Activated CD4-positive, alpha-beta T cell treated with anti-CD3 and anti-CD28 coated beads for 24 hours (primary cell): ENCODE measurements around the gene YTHDF1.
"Not testable (repeated sequence)": the region's sequence is repeated elsewhere in the genome, so short reads cannot be mapped to it uniquely, and the experiment has no call there.

Experiments
- DNase-seq, 2 donors: peaks; one replicate each; pipeline ENCODE4 v3.0.0-alpha.2; 2020; ENCODE audit warnings: low read depth in 2 of 2

Gene YTHDF1

DNA sequence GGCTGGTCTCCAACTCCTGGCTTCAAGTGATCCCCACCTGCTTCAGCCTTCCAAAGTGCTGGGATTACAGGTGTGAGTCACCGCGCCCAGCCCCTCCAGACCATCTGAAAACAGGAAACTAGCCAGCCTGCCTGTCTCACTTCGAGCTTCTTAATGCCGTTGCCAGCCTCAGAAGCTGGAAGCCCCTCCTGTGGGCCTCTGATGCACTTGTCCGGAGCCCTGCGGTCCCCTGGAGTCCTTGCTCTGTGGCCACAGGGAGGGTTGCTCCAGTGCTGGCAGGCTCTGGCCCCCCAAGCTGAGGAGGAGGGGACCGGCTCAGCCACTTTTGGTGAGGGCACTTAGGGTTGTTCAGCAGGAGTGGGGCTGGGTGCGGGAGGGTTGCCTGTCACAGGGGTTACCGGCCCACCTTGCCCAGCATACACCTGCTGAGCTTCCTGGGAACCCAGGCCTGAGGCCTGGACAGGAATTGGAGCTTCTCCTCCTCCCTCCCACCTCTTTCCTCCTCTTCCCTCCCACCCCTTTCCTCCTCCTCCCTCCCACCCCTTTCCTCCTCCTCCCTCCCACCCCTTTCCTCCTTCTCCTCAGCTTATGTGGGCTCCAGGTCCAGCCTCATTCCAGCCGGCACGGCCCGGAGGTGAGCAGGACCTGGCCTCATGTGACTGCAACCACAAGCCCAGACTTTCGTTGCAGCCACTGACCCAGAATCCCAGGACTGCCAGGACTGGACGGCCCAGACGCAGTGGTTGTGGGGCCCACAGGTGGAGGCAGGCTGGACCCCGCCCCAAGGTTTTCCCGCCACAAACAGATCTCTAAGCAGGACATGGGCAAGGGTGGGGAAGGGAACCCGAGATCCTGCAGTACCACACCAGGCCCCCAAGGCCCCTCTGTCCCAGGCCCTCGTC, 10.4 kb upstream of the YTHDF1 start:
- no peak for DNase-seq

DNA sequence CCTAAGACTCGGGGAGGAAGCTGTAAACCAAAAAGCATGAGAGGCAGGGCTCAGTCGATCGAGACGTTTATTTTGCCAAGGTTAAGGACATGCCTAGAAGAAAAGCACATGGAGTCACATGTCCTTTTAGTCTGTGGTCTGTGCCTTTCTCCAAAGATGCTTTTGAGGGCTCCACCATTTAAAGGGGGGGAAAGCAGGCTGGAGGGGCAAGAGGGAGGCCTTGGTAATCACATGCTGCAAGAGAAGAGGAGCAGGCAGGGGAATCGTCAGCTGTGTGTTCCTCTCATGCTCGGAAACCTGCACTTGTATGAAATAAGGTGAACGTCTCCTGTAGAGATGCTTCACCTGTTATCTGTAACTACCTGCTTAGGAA, 9.1 kb upstream of the YTHDF1 start:
- DNase-seq: no peak

DNA sequence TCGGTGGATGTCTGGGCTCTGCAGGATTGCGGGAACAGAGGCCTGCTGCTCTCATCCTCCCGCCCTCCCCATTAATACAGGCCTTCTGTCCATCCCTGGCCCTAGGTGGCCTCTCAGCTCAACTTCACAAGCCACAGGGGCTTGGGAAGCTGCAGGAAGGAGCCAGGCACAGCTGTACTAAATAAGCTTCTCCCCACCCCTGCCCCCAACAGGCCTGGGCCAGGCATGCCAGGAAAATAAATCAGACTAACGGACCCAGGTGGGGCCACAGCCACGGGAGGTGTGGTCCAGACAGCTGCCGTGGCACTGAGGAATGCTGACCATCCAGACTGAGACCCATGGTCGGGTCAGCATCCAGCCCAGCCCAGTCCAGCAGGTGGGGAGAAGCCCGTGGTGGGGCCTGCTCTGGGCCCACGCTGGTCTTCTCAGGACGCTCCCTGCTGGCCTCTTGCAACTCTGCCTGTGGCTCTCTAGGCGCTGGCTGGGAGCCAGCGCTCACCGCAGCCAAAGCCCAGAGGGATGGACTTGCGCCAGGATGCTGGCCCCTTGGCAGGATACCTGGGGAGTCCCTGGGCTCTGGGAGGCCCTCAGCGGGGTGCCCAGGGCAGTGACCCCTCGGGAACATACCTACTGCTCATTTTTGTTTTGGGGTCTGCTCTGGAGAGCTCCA, 8.6 kb upstream of the YTHDF1 start:
- no peak for DNase-seq

DNA sequence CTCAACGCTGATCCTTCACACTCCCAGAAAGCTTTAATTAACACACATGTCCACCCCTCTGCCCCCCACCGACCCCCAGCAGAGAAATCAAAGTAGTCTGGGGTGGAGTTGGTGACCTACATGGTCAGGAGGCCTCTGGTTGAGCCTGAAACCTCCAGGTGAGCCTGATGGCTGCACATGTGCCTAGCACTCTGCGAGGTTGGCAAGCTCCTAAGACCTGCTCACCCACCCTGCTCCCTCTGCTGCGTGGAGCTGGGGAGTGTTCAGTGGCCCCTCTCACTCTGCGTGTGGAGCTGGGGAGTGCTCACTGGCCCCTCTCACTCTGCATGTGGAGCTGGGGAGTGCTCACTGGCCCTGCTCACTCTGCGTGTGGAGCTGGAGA, 7.9 kb upstream of the YTHDF1 start:
- DNase-seq: no peak

DNA sequence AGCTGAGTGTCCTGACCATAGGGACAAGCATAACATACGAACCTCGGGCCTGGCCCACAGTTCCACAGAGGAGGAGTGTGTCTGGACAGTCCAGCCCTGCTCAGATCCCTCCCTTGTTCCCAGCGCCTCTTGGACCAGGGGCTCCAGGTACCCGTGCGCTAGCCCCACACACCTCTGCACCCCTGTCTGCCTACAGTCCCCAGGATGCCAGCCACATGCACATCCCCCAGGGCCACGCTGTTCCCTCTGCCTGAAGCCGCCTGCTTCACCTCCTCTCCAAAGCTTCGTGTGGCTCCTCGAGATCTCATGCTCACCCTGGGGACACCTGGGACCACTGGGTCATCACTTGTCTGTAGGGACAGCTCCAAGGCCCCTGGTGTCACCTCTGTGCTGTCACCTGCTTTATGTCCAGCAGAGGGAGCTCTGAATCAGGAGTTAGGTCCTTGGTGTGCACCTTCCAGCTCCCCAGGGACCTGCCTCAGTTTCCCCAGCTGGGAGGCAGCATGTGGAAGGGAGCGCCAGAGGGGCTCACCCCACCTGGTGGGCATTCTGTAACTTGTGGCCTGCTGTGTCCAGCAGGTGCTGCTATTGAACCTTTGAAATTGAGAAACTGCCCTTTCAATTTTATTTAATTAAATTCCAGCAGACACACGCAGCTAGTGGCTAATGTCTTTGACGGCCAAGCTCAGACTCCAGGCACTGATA, 7.3 kb upstream of the YTHDF1 start:
- DNase-seq: no peak

DNA sequence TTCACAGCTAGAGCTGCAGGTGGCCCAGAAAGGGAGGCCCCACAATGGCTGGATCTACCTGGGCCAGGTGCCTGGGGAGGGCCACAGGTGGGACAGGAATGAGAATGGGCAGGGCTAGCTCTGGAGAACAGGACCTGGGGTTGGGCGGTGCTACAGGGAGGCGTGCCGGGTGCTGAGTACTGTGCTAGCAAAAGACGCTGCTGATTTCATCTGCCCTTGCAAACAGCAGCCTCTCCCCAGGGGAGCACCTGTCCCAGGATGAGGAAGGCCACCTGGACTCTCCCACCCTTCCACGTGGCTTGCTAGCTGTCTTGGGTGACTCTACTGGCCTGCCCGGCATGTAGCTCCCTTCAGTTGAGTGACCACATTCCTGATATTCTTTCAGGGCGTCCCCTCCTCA, 6.6 kb upstream of the YTHDF1 start:
- no peak for DNase-seq

DNA sequence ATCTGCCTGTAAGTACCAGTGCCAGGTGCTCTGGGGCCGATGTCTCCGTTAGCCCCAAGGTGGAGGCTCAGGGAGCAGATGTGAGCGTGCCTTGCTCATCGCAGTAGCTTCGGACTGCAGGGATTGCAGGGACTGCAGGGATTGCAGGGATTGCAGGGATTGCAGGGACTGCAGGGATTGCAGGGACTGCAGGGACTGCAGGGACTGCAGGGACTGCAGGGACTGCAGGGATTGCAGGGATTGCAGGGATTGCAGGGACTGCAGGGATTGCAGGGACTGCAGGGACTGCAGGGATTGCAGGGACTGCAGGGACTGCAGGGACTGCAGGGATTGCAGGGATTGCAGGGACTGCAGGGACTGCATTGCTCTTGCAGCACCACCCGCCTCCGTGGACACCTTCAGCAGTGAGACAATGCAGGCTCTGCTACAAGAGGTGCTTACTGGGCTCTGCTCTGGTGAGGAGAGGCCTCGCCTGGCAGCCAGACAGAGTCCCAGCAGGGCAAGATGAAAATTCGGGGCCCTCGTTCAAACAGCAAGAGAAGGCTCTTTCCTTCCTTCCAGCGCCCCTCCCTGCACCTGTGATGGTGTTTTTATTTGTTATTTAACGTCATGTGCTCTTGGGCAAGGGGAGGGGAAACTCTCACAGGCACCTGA, 5.6 kb upstream of the YTHDF1 start:
- not testable (repeated sequence) for DNase-seq

DNA sequence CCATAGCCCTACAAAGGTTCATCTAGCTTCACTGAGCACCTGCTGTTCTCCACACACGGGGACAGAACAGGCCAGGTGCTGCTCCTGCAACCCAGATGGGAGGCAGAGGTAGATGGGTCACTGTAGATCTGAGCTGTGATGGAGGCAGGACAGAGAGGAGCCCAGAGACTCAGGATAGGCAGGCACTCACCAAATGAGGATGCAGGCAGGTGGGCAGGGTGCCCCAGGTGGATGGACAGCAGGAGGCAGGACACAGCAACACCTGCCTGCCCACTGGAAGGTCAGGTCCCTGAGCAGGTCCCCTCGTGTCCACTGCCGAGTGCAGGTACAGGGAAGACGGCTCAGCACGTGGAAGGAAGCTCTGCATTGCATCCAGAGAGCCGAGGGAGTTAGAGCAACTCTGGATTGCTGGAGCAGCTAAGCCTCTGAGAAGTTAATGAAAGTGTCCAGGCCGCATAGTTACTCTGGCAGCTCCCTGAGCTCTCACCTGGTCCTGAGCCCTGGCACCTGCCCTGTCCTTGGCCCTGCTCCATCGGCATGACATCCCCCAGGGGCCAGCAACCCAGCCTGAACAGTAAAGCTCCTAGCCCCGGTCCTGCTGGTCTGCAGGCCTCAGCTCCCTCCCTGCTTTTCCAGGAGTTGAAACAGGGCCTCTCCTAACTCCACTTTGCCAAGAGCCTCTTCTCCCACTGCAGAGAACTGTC, 4.9 kb upstream of the YTHDF1 start:
- no peak for DNase-seq

DNA sequence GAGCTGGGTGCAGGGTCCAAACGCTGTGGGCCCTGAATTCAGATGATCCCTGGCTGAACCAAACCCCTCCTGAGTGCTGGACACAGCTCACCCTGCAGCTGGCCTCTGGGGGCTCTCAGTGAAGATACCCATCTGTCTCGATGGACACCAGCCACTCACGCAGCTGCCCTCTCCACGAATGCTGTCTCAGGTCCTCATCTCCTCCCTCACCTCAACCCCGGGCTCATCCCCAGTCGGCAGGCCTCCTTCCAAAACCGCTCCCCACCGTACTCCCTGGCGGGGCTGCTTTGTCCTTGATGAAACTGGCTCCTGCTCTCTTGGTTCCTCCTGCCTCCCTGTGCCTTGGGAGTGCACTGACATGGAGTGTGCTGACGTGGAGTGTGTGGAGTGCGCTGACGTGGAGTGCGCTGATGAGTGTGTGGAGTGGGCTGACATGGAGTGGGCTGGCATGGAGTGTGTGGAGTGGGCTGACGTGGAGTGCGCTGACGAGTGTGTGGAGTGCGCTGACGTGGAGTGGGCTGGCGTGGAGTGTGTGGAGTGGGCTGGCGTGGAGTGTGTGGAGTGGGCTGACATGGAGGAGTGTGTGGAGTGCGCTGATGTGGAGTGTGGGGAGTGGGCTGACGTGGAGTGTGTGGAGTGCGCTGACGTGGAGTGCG, 4.1 kb upstream of the YTHDF1 start:
- no peak for DNase-seq

DNA sequence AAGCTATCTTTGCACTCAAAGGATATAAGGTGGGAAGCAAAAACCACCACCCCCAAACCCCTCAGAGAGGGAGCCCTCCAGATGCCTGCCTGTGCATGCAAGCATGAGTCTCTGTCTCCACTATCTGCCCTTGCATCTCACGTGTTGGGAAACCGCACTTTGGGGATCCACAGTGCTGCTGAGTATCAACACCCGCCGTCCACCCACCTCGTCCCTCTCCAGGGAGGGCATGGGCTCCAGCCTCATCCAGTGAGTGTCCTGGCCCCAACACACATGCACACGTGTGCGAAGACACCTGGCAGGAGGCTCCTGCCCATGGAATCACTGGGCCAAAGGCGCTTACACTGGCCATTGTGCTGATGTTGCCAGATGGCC, 3.5 kb upstream of the YTHDF1 start:
- no peak for DNase-seq

DNA sequence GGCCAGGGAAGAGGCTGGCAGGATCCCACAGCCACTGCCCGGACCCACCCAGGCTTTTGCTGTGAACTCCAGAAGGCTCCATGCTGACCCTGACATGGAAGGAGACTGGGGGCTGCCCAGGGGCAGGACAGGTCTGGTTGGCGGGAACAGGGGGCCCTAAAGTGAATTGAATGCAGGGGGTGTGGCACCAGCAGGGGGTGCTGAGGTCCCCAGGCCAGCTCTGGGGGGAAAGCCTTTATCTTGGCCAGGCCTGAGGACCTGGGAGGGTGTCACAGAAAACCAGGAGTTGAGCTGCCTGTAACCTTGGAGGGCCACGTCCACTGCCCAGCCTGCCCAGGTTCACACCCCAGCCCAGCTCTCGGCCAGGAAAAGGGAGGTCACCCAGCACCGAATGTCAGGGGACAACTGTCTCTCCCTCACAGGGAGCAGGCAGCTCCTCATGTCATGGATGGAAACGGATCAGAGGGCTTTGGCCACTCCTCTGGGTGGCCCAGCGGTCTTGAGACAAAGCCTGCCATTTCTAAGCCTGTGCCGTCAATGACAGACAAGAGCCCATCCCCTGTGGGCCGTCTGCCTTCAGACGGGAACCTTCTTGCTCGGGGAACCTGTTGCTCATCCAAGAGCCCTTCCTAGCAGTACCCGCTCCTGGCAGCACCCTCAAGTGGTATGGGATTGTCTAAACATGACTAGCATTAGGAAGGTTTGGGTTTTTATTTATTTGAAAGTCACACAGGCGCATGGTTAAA, 2.9 kb upstream of the YTHDF1 start:
- DNase-seq: no peak

DNA sequence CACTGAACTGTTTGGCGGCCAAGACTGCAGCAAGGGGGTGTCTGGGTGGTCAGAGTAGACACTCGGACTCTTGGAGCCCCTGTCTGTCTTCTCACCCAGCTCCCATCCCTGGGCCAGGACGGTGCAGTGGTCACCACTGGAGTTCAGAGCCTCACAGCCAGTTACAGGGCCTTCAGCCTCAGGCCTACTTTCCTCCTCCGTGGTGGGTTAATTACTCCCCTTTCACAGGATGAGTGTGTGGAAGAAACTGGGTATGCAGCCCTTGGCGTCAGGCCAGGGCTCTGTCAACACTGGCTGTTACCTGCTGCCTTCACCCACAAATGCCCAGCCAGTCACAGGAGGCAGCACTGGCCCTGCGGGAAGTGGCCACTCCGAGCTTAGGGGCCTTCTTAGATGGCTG, 1.8 kb upstream of the YTHDF1 start:
- no peak for DNase-seq

DNA sequence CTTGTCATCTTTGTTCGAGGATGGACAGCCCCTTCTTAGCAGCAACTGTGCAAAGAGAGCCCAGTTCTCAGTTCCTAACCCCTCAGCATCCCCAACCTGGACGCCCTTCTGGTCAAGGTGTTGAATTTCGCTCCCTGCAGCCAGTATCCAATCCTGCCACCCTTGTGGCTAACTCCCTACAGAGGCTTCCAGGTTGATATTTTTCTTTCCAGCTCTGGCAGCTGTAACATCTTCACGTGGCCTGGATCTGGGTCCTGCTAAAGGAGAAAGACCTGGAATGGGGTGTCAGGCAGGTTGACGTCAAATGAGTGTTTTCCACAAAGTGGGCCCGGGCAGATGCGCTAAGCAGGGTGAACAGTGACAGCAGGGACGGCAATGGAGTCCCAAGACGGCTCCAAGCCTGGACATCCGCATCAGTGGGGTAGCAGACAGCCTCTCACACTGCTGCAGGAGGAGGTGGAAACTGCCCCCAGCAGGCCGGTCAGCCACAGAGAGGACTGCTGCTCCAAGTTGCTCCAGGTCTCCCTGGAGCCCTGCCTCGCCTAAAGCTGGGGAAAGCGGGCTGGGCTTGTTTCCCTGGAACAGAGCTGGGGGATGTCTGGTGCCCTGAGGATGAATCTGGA, 1.0 kb upstream of the YTHDF1 start:
- DNase-seq: no peak

DNA sequence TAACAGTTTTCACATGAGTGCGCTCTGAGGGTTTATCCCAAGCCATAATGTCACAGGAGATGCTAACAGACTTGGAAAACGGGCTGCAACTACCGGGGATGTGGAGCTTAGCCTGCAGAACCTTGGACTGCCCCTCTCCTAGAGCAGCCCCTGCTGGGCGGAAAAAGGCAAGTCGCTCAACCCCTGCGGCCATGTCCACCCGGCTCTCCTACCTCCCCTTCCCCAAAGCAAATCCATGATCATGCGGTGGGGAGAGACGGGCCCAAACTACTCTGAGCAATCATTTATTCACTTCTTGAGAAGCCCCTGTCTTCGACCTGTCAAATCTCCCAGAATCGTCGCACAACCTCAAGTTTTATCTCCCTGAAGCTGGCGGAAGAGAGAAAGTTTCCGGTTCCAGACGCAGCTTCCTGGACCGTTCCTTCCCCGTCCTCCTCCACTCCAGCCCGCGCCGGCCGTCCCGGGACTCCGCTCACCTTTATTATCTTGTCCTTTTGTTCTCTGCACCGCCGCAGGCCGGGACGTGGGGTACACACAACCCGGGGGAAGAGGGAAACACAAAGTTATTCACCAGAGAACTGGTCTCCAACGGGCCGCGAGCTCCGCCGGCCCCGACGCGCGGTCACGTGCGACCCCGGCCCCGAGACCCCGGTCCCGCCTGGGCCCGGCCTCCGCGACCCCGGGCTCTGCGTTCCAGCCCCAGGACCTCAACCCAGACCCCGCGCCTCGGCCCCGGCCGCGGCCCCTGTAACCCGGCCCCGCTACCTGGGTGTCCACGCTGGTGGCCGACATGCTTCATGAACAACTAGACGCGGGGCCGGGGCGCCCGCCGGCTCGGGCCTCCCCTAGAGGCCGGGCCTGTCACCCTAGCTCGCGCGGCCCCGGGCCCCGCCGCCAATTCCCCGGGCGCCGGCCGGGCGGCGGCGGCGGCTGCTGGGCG, 560 bp downstream of the YTHDF1 start:
- DNase-seq: no peak

DNA sequence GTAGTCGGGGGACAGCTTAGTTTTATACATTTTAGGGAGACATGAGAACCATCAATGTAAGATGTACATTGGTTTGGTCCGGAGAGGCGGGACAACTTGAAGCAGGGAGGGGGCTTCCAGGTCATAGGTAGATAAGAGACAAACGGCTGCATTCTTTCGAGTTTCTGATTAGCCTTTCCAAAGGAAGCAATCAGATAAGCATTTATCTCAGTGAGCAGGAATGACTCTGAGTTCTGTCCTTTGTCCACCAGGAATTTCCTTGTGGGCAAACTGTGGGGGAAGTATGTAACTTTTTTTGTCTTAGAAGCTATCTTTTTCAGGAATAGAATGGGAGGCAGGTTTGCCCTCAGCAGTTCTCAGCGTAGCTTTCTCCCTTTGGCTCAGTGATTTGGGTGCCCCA, 1.4 kb downstream of the YTHDF1 start:
- no peak for DNase-seq

DNA sequence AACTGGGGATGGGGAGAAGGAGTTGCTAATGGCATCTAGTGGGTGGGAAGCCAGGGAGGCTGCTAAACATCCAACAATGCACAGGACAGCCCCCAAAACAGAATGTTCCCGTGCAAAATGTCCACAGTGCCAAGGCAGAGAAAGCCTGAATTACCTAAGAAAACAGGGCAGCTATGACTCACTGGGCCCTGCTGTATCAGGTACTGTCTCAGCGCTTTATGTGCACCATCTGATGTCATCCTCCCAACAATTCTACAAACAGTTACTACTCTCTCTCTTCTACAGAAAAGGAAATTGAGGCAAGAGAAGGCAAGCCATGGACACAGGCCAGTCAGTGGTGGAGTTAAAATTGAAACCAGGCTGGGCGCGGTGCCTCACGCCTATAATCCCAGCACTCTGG, 3.1 kb downstream of the YTHDF1 start:
- DNase-seq: no peak

DNA sequence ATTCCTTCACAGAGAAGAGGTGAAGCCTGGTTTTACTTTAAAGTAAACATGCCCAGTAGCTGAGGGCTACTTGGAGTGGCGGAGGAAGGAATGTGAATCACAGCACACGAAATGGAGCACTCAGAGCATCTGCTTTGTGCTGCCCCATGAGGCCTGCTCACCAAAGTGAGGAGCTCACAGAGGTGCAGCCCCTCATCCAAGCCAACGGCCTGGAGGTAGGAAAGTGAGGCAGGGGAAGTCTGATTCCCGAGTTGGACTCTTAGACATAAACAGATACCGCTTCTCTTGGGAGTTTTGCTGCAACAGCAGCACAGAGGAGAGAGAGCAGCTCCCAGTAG, 3.6 kb downstream of the YTHDF1 start:
- no peak for DNase-seq

DNA sequence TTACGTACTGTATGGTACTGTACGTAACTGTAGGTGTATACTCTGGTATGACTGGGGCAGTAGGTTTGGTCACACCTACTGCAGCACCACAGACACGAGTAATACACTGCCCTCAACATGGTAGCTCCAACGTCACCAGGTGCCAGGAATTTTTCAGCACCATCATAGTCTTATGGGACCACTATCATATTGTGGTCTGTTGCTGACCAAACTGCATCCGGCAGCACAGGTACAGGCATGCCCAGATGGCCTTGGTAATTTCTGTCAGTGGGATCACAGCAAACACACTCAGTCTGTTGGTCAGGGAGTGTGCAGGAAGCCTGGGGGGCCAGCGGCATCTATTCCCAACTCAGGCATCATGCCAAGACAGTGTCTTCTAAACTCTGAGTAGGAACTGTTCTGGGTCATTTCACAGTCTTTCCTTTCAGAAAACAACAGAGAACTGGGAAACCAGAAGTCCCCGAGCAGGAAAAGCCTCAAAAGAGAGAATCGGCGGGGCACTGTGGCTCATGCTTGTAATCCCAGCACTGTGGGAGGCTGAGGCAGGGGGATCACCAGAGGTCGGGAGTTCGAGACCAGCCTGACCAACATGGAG, 5.8 kb downstream of the YTHDF1 start:
- DNase-seq: no peak
